NCI-H82 (cell line): ENCODE data around the gene CPXM2.

ENCODE experiments used
- DNase-seq: peaks from one replicate; lab custom pipeline; 2025; lab: John Stamatoyannopoulos, UW

Gene CPXM2

GRCh38 chr10:123904834-123905409 lies 13.3 kb upstream of the CPXM2 start:
- DNase-seq: no peak

GRCh38 chr10:123903621-123904020 lies 12.0 kb upstream of the CPXM2 start:
- DNase-seq: no peak

- DNase-seq: no peak
These were observed 10.0 kb upstream of the CPXM2 start for GRCh38 chr10:123901621-123902020.

- DNase-seq: no peak
These were observed 5.5 kb upstream of the CPXM2 start for GRCh38 chr10:123897146-123897545.

- no peak for DNase-seq
These were observed 4.8 kb upstream of the CPXM2 start for GRCh38 chr10:123896246-123896927.

- DNase-seq: no peak
These were observed 2.0 kb upstream of the CPXM2 start for GRCh38 chr10:123893651-123894050.

- DNase-seq: no peak
These were observed 857 bp downstream of the CPXM2 start for GRCh38 chr10:123890756-123891143.

- DNase-seq: no peak
These were observed 1.4 kb downstream of the CPXM2 start for GRCh38 chr10:123890226-123890625.

- no peak for DNase-seq
These were observed 1.8 kb downstream of the CPXM2 start for GRCh38 chr10:123889821-123890220.

GRCh38 chr10:123888751-123889150 lies 2.9 kb downstream of the CPXM2 start:
- DNase-seq: no peak

- DNase-seq: no peak
These were observed 3.4 kb downstream of the CPXM2 start for GRCh38 chr10:123888256-123888655.

- DNase-seq: no peak
These were observed 5.3 kb downstream of the CPXM2 start for GRCh38 chr10:123886292-123886691.

GRCh38 chr10:123885406-123886170 lies 6.0 kb downstream of the CPXM2 start:
- no peak for DNase-seq

GRCh38 chr10:123884907-123885381 lies 6.7 kb downstream of the CPXM2 start:
- no peak for DNase-seq

- DNase-seq: no peak
These were observed 7.2 kb downstream of the CPXM2 start for GRCh38 chr10:123884351-123884906.

- no peak for DNase-seq
These were observed 7.8 kb downstream of the CPXM2 start for GRCh38 chr10:123883673-123884320.

- DNase-seq: no peak
These were observed 8.7 kb downstream of the CPXM2 start for GRCh38 chr10:123882681-123883445.

GRCh38 chr10:123882177-123882576 lies 9.4 kb downstream of the CPXM2 start:
- no peak for DNase-seq

GRCh38 chr10:123879606-123880257 lies 11.9 kb downstream of the CPXM2 start:
- no peak for DNase-seq

- DNase-seq: no peak
These were observed 12.8 kb downstream of the CPXM2 start for GRCh38 chr10:123878666-123879303.
